Stimulated activated CD8-positive, alpha-beta memory T cell treated with anti-CD3 and anti-CD28 coated beads, Interleukin-2, amount 100 ng/mL, for 48 hours (primary cell): ENCODE results near the gene SEMA7A.

Experiments
- DNase-seq, 2 donors: peaks; one replicate each; pipeline ENCODE4 v3.0.0-alpha.2; 2020; ENCODE audit warnings: low read depth in 2 of 2

The SEMA7A gene

GRCh38 chr15:74451861-74452835, 18.4 kb upstream of the SEMA7A start:
- no peak for DNase-seq

GRCh38 chr15:74451322-74451721, 17.6 kb upstream of the SEMA7A start:
- no peak for DNase-seq

GRCh38 chr15:74449643-74450205, 16.0 kb upstream of the SEMA7A start:
- no peak for DNase-seq

GRCh38 chr15:74449095-74449494, 15.3 kb upstream of the SEMA7A start:
- no peak for DNase-seq

- DNase-seq: no peak
Observed at GRCh38 chr15:74445816-74446763, 12.3 kb upstream of the SEMA7A start.

- no peak for DNase-seq
Observed at GRCh38 chr15:74444106-74445062, 10.6 kb upstream of the SEMA7A start.

- DNase-seq: no peak
Observed at GRCh38 chr15:74443100-74443909, 9.5 kb upstream of the SEMA7A start.

- no peak for DNase-seq
Observed at GRCh38 chr15:74442604-74443003, 8.8 kb upstream of the SEMA7A start.

GRCh38 chr15:74442063-74442462, 8.3 kb upstream of the SEMA7A start:
- no peak for DNase-seq

- no peak for DNase-seq
Observed at GRCh38 chr15:74441248-74441941, 7.6 kb upstream of the SEMA7A start.

GRCh38 chr15:74438721-74439316, 5.1 kb upstream of the SEMA7A start:
- DNase-seq: peak; percentile 57 to 65

- no peak for DNase-seq
Observed at GRCh38 chr15:74438206-74438605, 4.4 kb upstream of the SEMA7A start.

- no peak for DNase-seq
Observed at GRCh38 chr15:74434263-74435136, 742 bp upstream of the SEMA7A start.

- DNase-seq: no peak
Observed at GRCh38 chr15:74432968-74433591, 678 bp downstream of the SEMA7A start.

GRCh38 chr15:74432271-74432967, 1.3 kb downstream of the SEMA7A start:
- no peak for DNase-seq

- DNase-seq: no peak
Observed at GRCh38 chr15:74431645-74432044, 2.1 kb downstream of the SEMA7A start.

GRCh38 chr15:74431116-74431515, 2.6 kb downstream of the SEMA7A start:
- no peak for DNase-seq
